ENCODE results near the gene TAF11L7. TPM values are rescaled to one million over a fixed set of nuclear protein-coding genes. Genes with fewer than 3 reads are reported as not detected.
"Not testable (repeated sequence)": the region's sequence is repeated elsewhere in the genome, so short reads cannot be mapped to it uniquely, and the experiment has no call there.

Gene TAF11L7
- total RNA-seq, result not detected

GRCh38 chr5:17585658-17586057 is at the start of gene TAF11L7:
TSS of gene TAF11L7 (minus strand) at chr5:17585758.
- DNase-seq (ENCODE audit: low spot score), result not testable (repeated sequence)

DNA sequence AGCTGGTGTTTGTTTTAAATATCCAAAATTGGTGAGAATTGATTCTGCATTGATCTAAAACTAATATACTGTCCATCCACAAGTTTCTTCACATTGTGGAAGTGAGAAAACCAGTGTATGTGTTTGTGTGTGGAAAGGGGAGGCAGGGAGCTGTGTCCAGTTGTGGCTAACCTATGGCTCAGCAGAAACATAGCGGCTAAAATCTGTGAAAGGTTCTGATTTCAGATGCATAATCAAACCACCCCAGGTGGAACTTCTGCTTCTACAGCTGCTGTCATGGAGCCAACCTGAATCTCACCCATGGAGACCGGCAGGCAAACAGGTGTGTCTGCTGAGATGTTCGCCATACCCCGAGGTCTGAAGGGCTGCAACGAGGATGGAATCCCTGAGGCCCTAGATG is 48.6 kb upstream of the TAF11L7 start, which contains the start of gene TAF11L14:
Gene TAF11L14, plus strand, starts transcription at position 301 of the 400 bp plus-strand sequence.
- DNase-seq (ENCODE audit: low spot score), result no peak

DNA sequence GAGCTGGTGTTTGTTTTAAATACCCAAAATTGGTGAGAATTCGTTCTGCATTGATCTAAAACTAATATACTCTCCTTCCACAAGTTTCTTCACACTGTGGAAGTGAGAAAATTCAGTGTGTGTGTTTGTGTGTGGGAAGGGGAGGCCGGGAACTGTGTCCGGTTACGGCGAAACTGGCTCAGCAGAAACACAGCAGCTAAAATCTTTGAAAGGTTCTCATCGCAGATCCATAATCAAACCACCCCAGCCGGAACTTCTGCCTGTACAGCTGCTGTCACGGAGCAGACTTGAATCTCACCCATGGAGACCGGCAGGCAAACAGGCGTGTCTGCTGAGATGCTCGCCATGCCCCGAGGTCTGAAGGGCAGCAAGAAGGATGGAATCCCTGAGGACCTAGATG is 46.2 kb upstream of the TAF11L7 start, which contains the start of gene TAF11L13:
Gene TAF11L13, plus strand, starts transcription at position 301 of the 400 bp plus-strand sequence.
- not testable (repeated sequence) for DNase-seq (ENCODE audit: low spot score)

DNA sequence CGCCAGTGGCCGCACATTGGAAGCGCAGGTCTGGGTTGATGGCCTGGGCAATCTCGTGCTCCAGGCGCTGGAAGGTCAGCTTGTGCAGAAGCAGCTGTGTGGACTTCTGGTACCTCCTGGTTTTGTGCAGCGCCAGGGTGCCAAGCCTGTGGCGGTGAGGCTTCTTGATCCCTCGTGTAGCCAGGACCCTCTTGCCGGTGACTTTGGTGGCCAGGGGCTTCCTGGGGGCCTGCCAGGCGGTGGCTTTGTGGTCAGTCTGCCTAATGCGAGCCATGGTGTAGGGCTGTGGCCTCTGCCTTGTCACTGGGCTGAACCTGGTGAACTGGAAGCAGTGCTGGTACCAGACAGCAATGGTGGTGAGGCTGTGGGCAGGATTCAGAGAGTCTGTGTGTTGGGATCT is 40.1 kb upstream of the TAF11L7 start:
- DNase-seq (ENCODE audit: low spot score), result no peak

DNA sequence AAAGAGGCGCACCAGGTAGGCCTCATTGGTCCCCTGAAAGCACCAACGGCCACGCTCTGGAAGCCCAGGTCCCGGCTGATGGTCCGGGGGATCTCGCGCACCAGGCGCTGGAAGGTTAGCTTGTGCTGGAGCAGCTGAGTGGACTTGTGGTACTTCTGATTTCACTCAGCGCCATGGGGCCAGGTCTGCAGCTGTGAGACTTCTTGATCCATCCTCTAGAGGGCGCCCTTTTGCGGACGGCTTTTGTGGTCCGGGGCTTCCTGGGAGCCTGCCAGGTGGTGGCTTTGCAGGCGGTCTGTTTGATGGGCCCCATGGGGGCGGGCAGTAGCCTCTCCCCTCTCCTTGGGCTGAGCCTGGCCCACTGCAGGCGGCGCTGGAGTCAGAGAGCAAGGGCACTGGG is 35.1 kb upstream of the TAF11L7 start:
- no peak for DNase-seq (ENCODE audit: low spot score)

DNA sequence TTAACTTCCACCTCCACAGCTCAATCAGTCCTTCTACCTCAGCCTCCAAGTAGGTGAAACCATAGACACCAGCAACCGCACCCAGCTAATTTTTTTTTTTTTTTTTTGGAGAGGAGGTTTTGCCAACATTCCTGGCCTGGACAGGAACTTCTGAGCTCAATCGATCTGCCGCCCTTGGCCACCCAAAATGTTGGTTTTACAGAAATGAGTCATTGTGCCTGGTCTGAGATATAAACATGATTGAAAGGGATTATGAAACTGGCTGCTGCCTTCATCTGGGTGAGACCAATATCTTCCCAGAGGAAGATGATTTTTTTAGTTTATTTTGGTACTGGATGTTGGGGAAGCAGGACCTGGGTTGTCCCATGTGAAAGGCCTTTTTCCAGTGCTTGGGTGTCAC is 33.8 kb upstream of the TAF11L7 start:
- DNase-seq (ENCODE audit: low spot score), result no peak

- DNase-seq (ENCODE audit: low spot score), result no peak
Observed at GRCh38 chr5:17614872-17615605, 29.5 kb upstream of the TAF11L7 start.

DNA sequence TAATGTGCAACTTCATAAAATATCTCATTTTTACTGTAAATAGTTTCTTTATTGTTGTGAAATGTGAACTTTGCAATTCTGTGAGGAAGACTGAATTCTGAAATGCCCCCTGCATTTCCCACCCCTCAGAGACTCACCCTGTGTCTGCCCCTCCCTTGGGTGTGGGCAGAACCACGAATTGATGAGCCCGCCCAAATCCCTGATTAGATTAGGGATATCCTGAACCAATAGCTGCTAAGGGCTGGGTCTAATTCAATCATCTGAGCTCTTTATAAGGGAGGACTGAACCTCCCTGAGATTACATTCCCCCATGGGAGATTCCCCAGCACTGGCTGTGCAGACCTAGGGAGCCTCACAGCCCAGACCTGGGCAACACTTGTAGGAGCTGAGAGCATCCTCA is 24.5 kb upstream of the TAF11L7 start, which contains the start of gene TAF11L12:
Gene TAF11L12, plus strand, starts transcription at position 301 of the 400 bp plus-strand sequence.
- DNase-seq (ENCODE audit: low spot score), result not testable (repeated sequence)

DNA sequence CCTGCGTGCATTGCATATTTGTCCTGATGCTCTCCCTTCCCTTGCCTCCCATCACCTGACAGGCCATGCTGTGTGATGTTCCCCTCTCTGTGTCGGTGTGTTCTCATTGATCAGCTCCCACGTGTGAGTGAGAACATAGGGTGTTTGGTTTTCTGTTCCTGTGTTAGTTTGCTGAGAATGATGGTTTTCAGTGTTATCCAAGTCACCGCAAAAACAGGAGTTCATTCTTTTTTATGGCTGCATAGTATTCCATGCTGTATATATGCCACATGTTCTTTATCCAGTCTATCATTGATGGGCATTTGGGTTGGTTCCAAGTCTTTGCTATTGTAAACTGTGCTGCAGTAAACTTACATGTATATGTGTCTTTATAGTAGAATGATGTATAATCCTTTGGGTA is 21.9 kb upstream of the TAF11L7 start:
- DNase-seq (ENCODE audit: low spot score), result not testable (repeated sequence)

DNA sequence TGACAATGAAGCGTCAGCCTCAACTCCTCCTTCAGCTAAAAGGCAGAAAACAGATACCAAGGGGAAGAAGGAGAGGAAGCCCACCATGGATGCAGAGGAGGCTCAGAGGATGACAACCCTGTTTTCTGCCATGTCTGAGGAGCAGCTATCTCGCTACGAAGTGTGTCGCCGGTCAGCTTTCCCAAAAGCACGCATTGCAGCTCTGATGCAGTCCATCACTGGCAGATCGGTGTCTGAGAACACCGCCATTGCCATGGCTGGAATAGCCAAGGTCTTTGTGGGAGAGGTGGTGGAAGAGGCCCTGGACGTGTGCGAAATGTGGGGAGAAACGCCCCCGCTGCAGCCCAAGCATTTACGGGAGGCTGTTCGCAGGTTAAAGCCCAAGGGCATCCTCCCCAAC is 19.4 kb upstream of the TAF11L7 start:
- DNase-seq (ENCODE audit: low spot score), result no peak

DNA sequence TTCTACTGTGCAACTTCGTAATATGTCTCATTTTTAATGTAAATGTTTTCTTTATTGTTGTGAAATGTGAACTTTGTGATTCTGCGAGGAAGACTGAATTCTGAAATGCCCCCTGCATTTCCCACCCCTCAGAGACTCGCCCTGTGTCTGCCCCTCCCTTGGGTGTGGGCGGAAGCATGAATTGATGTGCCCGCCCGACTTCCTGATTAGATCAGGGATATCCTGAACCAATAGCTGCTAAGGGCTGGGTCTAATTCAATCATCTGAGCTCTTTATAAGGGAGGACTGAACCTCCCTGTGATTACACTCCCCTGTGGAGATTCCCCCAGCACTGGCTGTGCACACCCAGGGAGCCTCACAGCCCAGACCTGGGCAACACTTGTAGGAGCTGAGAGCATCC is 18.3 kb upstream of the TAF11L7 start, which contains the start of gene TAF11L11:
Gene TAF11L11, plus strand, starts transcription at position 304 of the 400 bp plus-strand sequence.
- DNase-seq (ENCODE audit: low spot score), result not testable (repeated sequence)

- DNase-seq (ENCODE audit: low spot score), result not testable (repeated sequence)
Observed at GRCh38 chr5:17597728-17598127, 12.2 kb upstream of the TAF11L7 start, which contains the start of gene TAF11L10. TSS of gene TAF11L10 (minus strand) at chr5:17597828.

- not testable (repeated sequence) for DNase-seq (ENCODE audit: low spot score)
Observed at GRCh38 chr5:17594255-17594654, 8.7 kb upstream of the TAF11L7 start, which contains the start of gene TAF11L9. TSS of gene TAF11L9 (minus strand) at chr5:17594394.

- not testable (repeated sequence) for DNase-seq (ENCODE audit: low spot score)
Observed at GRCh38 chr5:17590860-17591259, 5.3 kb upstream of the TAF11L7 start, which contains the start of gene TAF11L8. TSS of gene TAF11L8 (minus strand) at chr5:17590960.

Other genes starting within 250 kb of the TAF11L7 start
- not detected for gene TAF11L2, start 87.5 kb downstream of the TAF11L7 start, total RNA-seq
- gene TAF11L3, start 67.4 kb downstream of the TAF11L7 start, total RNA-seq, result not detected
- not detected for gene TAF11L4, start 64.0 kb downstream of the TAF11L7 start, total RNA-seq
- not detected for gene TAF11L5, start 60.5 kb downstream of the TAF11L7 start, total RNA-seq
- gene TAF11L6, start 57.1 kb downstream of the TAF11L7 start, total RNA-seq, result not detected
- gene TAF11L8, start 5.2 kb upstream of the TAF11L7 start, total RNA-seq, result not detected
- gene TAF11L9, start 8.6 kb upstream of the TAF11L7 start, total RNA-seq, result not detected
- not detected for gene TAF11L10, start 12.1 kb upstream of the TAF11L7 start, total RNA-seq
- not detected for gene TAF11L11, start 18.4 kb upstream of the TAF11L7 start, total RNA-seq
- gene TAF11L12, start 24.6 kb upstream of the TAF11L7 start, total RNA-seq, result not detected
- not detected for gene TAF11L13, start 46.3 kb upstream of the TAF11L7 start, total RNA-seq
- not detected for gene TAF11L14, start 48.7 kb upstream of the TAF11L7 start, total RNA-seq

Data from ureter (tissue), 1 donor.